PC-3 (cell line): ENCODE results near the gene KRTAP19-1. TPM values are rescaled to one million over a fixed set of nuclear protein-coding genes. Genes with fewer than 3 reads are reported as not detected.

Source experiments
- ATAC-seq: fragments of 200-7000 bp; cut with Tn5 transposase; 2 replicates; pipeline ENCODE4 v1.9.1; 2020; ENCODE audit warnings: mild to moderate bottlenecking, moderate library complexity
- BruUV-seq: library from RNA; stranded (reverse); fragments of 400-500 nt; replicated peaks from 2 replicates; lab custom pipeline; 2021; lab: Mats Ljungman, UMichigan
- CTCF ChIA-PET: fragments of 300-600 bp; sonication (Branson Sonifier 250); formaldehyde crosslinking; loops from one replicate; lab custom pipeline; 2022; ENCODE audit warnings: antibody characterized with exemption; lab: Charles Lee
- POLR2A ChIA-PET: fragments of 300-600 bp; sonication (Branson Sonifier 250); formaldehyde crosslinking; loops from one replicate; lab custom pipeline; 2022; ENCODE audit warnings: antibody characterized with exemption; ENCODE audit not compliant: unreplicated experiment; lab: Charles Lee
- DNase-seq: peaks from one replicate; pipeline ENCODE4 v3.0.0-alpha.2; 2015
- H2AFZ ChIP-seq: fragments of 300-600 bp; sonication (generic); 2 replicates; pipeline ENCODE4 v1.6.0; 2016; ENCODE audit warnings: antibody characterized with exemption, low read length
- H3F3A ChIP-seq: fragments of 300-600 bp; sonication (generic); one replicate; pipeline ENCODE4 v1.6.0; 2017; ENCODE audit warnings: antibody characterized with exemption, low read length, control low read depth, mild to moderate bottlenecking; ENCODE audit not compliant: unreplicated experiment
- H3K27ac ChIP-seq: fragments of 300-600 bp; sonication (generic); 2 replicates; pipeline ENCODE4 v1.5.1; 2016; ENCODE audit warnings: mild to moderate bottlenecking, low read length
- H3K27me3 ChIP-seq: fragments of 300-600 bp; sonication (generic); 2 replicates; pipeline ENCODE4 v1.6.1; 2016; ENCODE audit warnings: low read length, mixed read lengths
- H3K36me3 ChIP-seq: fragments of 300-600 bp; sonication (generic); 2 replicates; pipeline ENCODE4 v1.6.1; 2016; ENCODE audit warnings: low read depth, mixed run types, low read length, mixed read lengths
- H3K4me1 ChIP-seq: fragments of 300-600 bp; sonication (generic); 2 replicates; pipeline ENCODE4 v1.5.1; 2016; ENCODE audit warnings: low read length; ENCODE audit not compliant: insufficient read depth
- H3K4me2 ChIP-seq: fragments of 300-600 bp; sonication (generic); 2 replicates; pipeline ENCODE4 v1.6.0; 2016; ENCODE audit warnings: low read length
- H3K4me3 ChIP-seq: fragments of 300-600 bp; sonication (generic); 2 replicates; pipeline ENCODE4 v1.5.1; 2016; ENCODE audit warnings: mild to moderate bottlenecking, low read length, mixed read lengths
- H3K79me2 ChIP-seq: fragments of 300-600 bp; sonication (generic); 2 replicates; pipeline ENCODE4 v1.6.1; 2017; ENCODE audit warnings: low read length, mixed read lengths
- H3K9ac ChIP-seq: fragments of 300-600 bp; sonication (generic); 2 replicates; pipeline ENCODE4 v1.6.0; 2016; ENCODE audit warnings: mild to moderate bottlenecking, low read length
- H3K9me2 ChIP-seq: fragments of 300-600 bp; sonication (generic); replicated peaks from 2 replicates; pipeline ENCODE4 v1.6.1; 2016; ENCODE audit warnings: mixed run types, low read length, mixed read lengths
- H3K9me3 ChIP-seq: fragments of 300-600 bp; sonication (generic); 2 replicates; pipeline ENCODE4 v1.6.1; 2016; ENCODE audit warnings: low read length, mixed read lengths
- H4K20me1 ChIP-seq: fragments of 300-600 bp; sonication (generic); 2 replicates; pipeline ENCODE4 v1.6.1; 2016; ENCODE audit warnings: low read length, mixed read lengths
- EZH2 ChIP-seq: fragments of 300-600 bp; sonication (generic); IDR thresholded peaks from one replicate; pipeline ENCODE4 v1.6.1; 2017; ENCODE audit warnings: antibody characterized with exemption, mild to moderate bottlenecking, low read length; ENCODE audit not compliant: unreplicated experiment
- EZH2phosphoT487 ChIP-seq: fragments of 300-600 bp; sonication (generic); IDR thresholded peaks from 2 replicates; pipeline ENCODE4 v1.6.1; 2018; ENCODE audit warnings: mild to moderate bottlenecking, antibody characterized with exemption, low read length, borderline replicate concordance
- intact Hi-C: fragments of 100-400 bp; cut with micrococcal nuclease; formaldehyde crosslinking; loops from 2 replicates; pipeline ENCODE4 v1.9.0; 2023
- total RNA-seq: library from RNA; depleted of rRNA; stranded (reverse); fragments of >200 nt; gene quantifications from 2 replicates; pipeline ENCODE4 v1.2.3, GENCODE V29; 2014
- TF ChIP-seq, protein P1 (sequence below): fragments of 300-600 bp; sonication (generic); conservative IDR thresholded peaks from 2 replicates; pipeline ENCODE4 v1.5.1; 2017; ENCODE audit warnings: antibody characterized with exemption, low read depth, mild to moderate bottlenecking, low read length

Gene KRTAP19-1
- total RNA-seq, 1 experiment from 2014 or later = not detected

DNA sequence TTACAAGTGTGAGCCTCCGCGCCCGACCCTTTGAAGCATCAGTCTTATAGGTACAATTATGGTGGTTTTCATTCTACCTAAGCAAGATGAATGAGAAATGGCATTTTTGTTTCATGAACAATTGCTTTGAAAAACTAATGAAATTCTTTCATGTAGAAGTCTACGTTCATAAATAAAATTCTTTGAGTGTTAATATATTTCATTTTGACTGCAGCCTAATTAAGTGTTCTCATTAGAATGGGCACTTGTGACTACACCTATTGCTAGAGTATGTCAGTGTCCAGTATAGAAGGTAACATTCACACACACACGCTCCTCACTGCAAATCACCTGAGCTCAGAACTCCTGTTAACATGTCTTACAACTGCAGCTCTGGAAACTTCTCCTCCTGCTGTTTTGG, 40.2 kb downstream of the KRTAP19-1 start, which contains the start of gene KRTAP15-1:
Gene KRTAP15-1, plus strand, starts transcription at position 301 of the 400 bp plus-strand sequence. Its CDS starts 53 bp downstream, at position 354.
- ChIA-PET POLR2A (no interaction called here), CTCF (no interaction called here)

DNA sequence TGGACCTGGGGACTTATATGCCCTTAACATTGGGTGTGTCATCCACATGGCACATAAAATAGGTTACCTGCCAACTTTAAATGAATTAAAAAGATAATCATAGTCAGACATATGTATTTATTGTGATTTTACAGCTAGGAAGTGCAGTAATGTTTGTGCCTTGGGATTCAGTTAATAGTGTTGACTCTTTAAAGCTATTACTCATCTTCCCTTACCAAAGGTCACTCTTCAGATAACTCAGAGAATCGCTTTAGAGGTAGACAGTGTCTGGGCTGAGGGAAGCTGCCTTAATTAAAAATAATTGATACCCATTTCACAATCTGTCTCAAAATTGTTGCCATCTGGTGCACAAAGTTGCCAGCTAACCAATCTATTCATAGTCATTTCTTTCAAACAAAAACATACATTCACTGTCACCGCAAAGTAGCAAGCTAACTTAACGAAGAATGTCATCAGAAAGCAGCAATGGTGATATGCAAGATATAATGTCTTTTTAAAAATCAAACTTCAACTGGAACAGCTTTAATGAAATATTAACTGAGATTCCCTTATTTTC, 43.1 kb downstream of the KRTAP19-1 start:
- H3K4me1 ChIP-seq = peaks cover 5% of the 10 kb centered on the region; the same call in 1 of the 2 replicates
- H4K20me1 ChIP-seq = no peaks in the 10 kb centered on the region
- no peak overlapping the region for H3K4me2 ChIP-seq
- no peaks in the 10 kb centered on the region for H3K36me3 ChIP-seq
- ATAC-seq = peak; percentile 70
- H3F3A ChIP-seq = no peaks in the 10 kb centered on the region
- H3K9ac ChIP-seq = no peak overlapping the region
- CTCF ChIA-PET = interaction anchor here (0.7 kb wide), 1 partner anchor 92 kb away, joined by 3 read pairs; no protein-coding TSS in a partner anchor
- H3K9me2 ChIP-seq = no peaks in the 10 kb centered on the region
- POLR2A ChIA-PET = no interaction called here
- DNase-seq = peak; percentile 13
- H3K27me3 ChIP-seq = peaks cover 37% of the 10 kb centered on the region
- H3K27ac ChIP-seq = no peak overlapping the region
- H3K9me3 ChIP-seq = no peaks in the 10 kb centered on the region
- TF ChIP-seq, protein P1, sequence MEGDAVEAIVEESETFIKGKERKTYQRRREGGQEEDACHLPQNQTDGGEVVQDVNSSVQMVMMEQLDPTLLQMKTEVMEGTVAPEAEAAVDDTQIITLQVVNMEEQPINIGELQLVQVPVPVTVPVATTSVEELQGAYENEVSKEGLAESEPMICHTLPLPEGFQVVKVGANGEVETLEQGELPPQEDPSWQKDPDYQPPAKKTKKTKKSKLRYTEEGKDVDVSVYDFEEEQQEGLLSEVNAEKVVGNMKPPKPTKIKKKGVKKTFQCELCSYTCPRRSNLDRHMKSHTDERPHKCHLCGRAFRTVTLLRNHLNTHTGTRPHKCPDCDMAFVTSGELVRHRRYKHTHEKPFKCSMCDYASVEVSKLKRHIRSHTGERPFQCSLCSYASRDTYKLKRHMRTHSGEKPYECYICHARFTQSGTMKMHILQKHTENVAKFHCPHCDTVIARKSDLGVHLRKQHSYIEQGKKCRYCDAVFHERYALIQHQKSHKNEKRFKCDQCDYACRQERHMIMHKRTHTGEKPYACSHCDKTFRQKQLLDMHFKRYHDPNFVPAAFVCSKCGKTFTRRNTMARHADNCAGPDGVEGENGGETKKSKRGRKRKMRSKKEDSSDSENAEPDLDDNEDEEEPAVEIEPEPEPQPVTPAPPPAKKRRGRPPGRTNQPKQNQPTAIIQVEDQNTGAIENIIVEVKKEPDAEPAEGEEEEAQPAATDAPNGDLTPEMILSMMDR = no peak
- TF ChIP-seq EZH2 (no peak), EZH2phosphoT487 (no peak)
- intact Hi-C loops = loop anchor here (10.0 kb wide), 1 partner anchor 648 kb away; no protein-coding TSS in a partner anchor
- H3K79me2 ChIP-seq = no peaks in the 10 kb centered on the region
- H3K4me3 ChIP-seq = no peak overlapping the region
- no peak overlapping the region for H2AFZ ChIP-seq
- BruUV-seq = no TSS peak

More for the DNA sequence above, 40.2 kb downstream of the KRTAP19-1 start, which contains the start of gene KRTAP15-1:
- intact Hi-C loops = loop anchor here (10.0 kb wide), 1 partner anchor 645 kb away; no protein-coding TSS in a partner anchor
- TF ChIP-seq EZH2 (no peak), EZH2phosphoT487 (no peak)
- TF ChIP-seq, protein P1 = no peak
- no peak within 1 kb of the TSS for H3K9ac ChIP-seq
- no peaks in the 10 kb centered on the region for H3F3A ChIP-seq
- DNase-seq (no peak), ATAC-seq (no peak)
- no TSS peak for BruUV-seq
- H3K9me3 ChIP-seq = no peaks in the 10 kb centered on the region
- H3K4me2 ChIP-seq = no peak within 1 kb of the TSS
- no peaks in the 10 kb centered on the region for H3K36me3 ChIP-seq
- H3K9me2 ChIP-seq = no peaks in the 10 kb centered on the region
- no peak within 1 kb of the TSS for H2AFZ ChIP-seq
- peaks cover 5% of the 10 kb centered on the region; the same call in 1 of the 2 replicates for H3K4me1 ChIP-seq
- H3K4me3 ChIP-seq = no peak within 1 kb of the TSS
- H3K27ac ChIP-seq = no peak within 1 kb of the TSS
- H3K79me2 ChIP-seq = no peaks in the 10 kb centered on the region
- peaks cover 35% of the 10 kb centered on the region for H3K27me3 ChIP-seq
- no peaks in the 10 kb centered on the region for H4K20me1 ChIP-seq
